GM04504 (cell line): Measurements from ENCODE around the gene LCAT.
A peak's percentile ranks its signal among the peaks of the same experiment; 100 is the strongest.
"Not testable (repeated sequence)": the region's sequence is repeated elsewhere in the genome, so short reads cannot be mapped to it uniquely, and the experiment has no call there.

Experiments used
- DNase-seq: peaks from one replicate; pipeline ENCODE4 v3.0.0-alpha.2; 2012; ENCODE audit warnings: low read depth

Gene LCAT

GRCh38 chr16:67931712-67932461 is 12.0 kb downstream of the LCAT start, which contains the start of gene CTRL:
Gene CTRL, minus strand, starts transcription at chr16:67931862. Its CDS starts 10 bp downstream, at chr16:67931852.
- DNase-seq = no peak

GRCh38 chr16:67930678-67931211 is 13.2 kb downstream of the LCAT start:
- DNase-seq = no peak

DNA sequence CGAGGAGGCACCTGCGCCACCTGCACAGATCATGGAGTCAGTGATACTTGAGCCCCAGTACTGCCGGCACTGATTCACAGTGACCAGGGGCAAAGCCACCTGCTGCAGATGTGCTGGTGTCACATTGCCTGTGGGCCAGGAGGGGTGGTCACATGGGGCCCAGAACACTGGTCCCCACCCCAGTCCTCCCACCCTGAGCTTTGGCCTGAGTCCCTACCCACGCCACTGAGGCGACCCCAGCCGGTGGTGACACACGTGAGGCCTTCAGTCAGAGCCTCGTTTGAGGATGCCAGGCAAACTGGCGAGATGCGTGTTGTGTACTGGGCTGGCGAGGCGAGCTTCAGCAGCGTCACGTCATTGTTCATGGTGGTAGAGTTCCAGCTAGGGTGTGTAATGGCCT is 13.7 kb downstream of the LCAT start:
- DNase-seq = no peak

DNA sequence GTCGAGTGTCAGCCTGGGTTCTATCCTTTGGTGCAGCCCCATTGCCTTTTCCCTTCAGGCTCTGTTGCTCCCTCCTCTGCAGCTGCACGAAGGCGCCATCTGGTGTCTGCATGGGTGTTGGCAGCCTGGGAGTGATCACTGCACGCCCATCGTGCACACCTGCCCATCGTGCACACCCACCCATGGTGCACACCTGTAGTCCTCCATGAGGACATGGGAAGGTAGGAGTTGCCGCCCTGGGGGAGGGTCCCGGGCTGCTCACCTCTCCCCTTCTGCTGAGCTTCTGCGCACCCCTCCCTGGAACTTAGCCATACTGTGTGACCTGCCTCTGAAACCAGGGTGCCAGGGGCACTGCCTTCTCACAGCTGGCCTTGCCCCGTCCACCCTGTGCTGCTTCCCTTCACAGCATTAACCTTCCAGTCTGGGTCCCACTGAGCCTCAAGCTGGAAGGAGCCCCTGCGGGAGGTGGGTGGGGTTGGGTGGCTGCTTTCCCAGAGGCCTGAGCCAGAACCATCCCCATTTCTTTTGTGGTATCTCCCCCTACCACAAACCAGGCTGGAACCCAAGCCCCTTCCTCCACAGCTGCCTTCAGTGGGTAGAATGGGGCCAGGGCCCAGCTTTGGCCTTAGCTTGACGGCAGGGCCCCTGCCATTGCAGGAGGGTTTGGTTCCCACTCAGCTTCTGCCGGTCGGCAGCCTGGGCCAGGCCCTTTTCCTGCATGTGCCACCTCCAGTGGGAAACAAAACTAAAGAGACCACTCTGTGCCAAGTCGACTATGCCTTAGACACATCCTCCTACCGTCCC is 15.2 kb downstream of the LCAT start:
- no peak for DNase-seq

- no peak for DNase-seq
These were observed 15.8 kb downstream of the LCAT start for GRCh38 chr16:67928147-67928546.

GRCh38 chr16:67927131-67927941 is 16.6 kb downstream of the LCAT start:
- no peak for DNase-seq

DNA sequence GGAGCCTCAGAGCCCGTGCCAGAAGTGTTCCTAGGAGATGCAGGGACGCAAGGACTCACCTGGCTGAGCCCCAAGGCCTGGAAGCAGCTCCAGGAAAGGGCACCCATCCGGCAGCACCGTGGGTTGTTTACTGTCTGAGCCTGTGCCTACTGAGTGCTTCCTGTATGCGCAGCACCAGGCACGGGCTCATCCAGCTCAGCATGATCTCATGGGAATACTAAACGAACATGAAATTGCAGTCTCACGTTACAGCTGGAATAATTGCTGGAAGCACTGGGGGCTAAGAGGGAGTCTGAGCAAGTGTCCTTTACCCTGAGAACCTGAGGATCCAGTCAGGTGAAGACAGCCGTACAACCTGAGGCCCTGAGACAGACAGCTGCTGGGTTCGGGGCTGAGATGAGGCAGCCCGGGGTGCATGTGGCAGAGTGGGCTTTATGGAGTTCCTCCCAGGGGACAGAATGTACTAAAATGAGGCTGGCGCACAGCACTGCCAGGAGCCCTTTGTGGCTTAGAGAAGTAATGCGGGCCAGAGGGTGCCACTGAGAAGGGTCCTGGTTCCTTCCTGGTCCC is 17.7 kb downstream of the LCAT start:
- DNase-seq = no peak

- DNase-seq = no peak
These were observed 19.6 kb downstream of the LCAT start for GRCh38 chr16:67924140-67924906.

GRCh38 chr16:67923414-67924116 is 20.4 kb downstream of the LCAT start:
- no peak for DNase-seq

GRCh38 chr16:67922740-67923139 is 21.2 kb downstream of the LCAT start:
- no peak for DNase-seq

DNA sequence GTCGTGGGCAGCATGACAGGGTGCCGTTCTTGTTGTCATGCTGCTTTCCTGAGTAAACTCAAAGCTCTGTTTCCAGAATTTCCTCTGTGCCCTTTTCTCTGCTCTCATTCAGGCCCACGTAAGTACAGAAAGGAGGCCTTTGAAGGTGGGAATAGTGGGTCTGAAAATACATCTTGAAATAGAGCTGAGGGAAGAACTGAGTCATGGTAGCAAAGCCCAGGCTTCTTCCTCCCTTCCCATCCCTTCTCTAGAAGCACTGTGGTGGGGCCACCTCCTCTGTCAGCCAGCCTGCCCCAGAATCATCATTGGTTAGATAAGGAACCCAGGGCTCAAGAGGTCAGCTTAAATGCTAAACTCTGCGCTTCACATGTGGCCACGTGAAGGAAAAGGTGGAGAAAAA is 21.7 kb downstream of the LCAT start:
- DNase-seq = no peak

- no peak for DNase-seq
These were observed 24.2 kb downstream of the LCAT start for GRCh38 chr16:67919622-67920221.

GRCh38 chr16:67917852-67918236 is 26.1 kb downstream of the LCAT start:
- peak; percentile 68 for DNase-seq

GRCh38 chr16:67917140-67917851 is 26.6 kb downstream of the LCAT start:
- no peak for DNase-seq

GRCh38 chr16:67915831-67916723 is 27.8 kb downstream of the LCAT start:
- no peak for DNase-seq

- not testable (repeated sequence) for DNase-seq
These were observed 28.5 kb downstream of the LCAT start for GRCh38 chr16:67915496-67915769.

DNA sequence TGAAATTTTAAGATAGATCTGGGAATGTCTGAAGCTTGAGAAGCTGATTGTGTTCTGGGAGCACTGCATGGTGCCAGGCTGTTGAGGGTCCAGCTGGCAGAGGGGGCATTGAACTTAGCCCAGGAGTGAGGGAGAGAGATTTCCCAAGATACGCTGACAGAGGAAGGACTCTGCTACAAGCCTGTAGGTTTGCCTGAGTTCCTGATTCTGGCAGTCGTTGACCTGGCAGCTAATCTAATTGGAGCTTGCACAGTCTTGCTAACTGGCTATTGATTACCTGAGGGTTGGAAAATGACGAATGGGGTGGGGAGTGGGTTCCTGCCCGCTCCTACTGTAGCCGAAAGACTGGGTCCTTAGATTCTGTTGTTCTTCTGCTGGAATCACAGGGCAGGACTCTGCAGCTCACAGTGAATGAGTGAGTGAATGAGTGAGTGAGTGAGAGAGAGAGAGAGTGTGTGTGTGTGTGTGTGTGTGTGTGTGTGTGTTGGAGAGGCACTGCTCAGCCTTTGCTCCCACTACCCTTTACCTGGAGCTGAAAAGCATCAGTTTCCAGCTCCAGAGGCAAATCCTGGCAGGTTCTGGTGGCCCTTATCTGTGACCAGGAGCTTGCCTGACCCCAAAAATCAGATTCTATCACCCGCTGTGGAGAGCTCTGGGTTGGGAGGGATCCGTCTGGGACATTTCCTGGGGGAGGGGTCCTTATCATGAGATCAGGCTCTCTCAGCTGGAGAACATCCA is 29.0 kb downstream of the LCAT start:
- no peak for DNase-seq

DNA sequence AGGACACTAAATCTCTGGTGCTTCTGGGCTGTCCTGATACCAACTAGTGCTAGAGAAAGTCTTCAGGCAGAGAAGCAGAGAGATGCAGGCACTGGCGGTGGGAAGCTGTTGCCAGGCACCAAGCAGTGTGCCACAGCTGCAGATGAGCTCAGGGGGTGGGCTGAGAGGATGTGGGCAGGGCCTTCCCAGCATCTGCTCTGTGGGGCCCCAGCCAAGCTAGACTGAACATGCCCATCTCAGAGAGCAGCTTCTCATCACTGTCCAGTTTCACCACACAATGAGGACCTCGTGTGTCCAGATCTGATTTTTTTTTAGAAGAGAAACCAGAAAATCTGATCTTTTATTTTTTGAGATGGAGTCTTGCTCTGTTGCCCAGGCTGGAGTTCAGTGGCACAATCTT is 33.8 kb downstream of the LCAT start:
- peak; percentile 59 for DNase-seq
